Neutrophil (primary cell): Measurements from ENCODE around the gene PTGDS.

Experiments
- H3K27ac ChIP-seq: fragments of 200-600 bp; sonication (generic); 2 replicates; pipeline ENCODE4 v1.5.1; 2016; ENCODE audit warnings: mild to moderate bottlenecking, moderate library complexity
- H3K27me3 ChIP-seq: fragments of 200-600 bp; sonication (generic); 2 replicates; pipeline ENCODE4 v1.6.0; 2016; ENCODE audit warnings: mild to moderate bottlenecking
- H3K36me3 ChIP-seq: fragments of 200-600 bp; sonication (generic); 2 replicates; pipeline ENCODE4 v1.5.1; 2017
- H3K4me1 ChIP-seq, 2 experiments: fragments of 200-600 bp in 1 of 2; sonication (generic) in 1 of 2; 1 replicate in 1 of 2; 2 replicates in 1 of 2; pipeline versions ENCODE4 v1.5.1 to v1.6.1; 2013 to 2016; ENCODE audit warnings: low read depth in 1 of 2, low read length in 1 of 2, mild to moderate bottlenecking in 1 of 2, moderate library complexity in 1 of 2; ENCODE audit not compliant: control insufficient read depth in 1 of 2, insufficient read depth in 1 of 2
- H3K4me3 ChIP-seq, 2 experiments: fragments of 200-600 bp in 1 of 2; sonication (generic) in 1 of 2; 1 replicate in 1 of 2; 2 replicates in 1 of 2; pipeline ENCODE4 v1.5.1; 2013 to 2016; ENCODE audit warnings: low read depth in 1 of 2, low read length in 1 of 2, mild to moderate bottlenecking in 1 of 2, moderate library complexity in 1 of 2
- H3K9me3 ChIP-seq: fragments of 200-600 bp; sonication (generic); 2 replicates; pipeline ENCODE4 v1.5.1; 2016
- CTCF ChIP-seq: fragments of 200-600 bp; sonication (generic); IDR thresholded peaks from 2 replicates; pipeline ENCODE4 v1.5.1; 2016; ENCODE audit warnings: antibody characterized with exemption

The PTGDS gene

GRCh38 chr9:136955943-136956335 is 21.4 kb upstream of the PTGDS start:
- Histone ChIP-seq H3K27ac (no peak overlapping the region), H3K4me1 (no peaks in the 10 kb centered on the region), H3K36me3 (no peaks in the 10 kb centered on the region), H3K9me3 (no peaks in the 10 kb centered on the region), H3K27me3 (no peaks in the 10 kb centered on the region), H3K4me3 (no peak overlapping the region)
- TF ChIP-seq CTCF = no peak

GRCh38 chr9:136956604-136957003 is 20.7 kb upstream of the PTGDS start:
- no peaks in the 10 kb centered on the region for H3K4me1 ChIP-seq
- H3K4me3 ChIP-seq = no peak overlapping the region
- H3K27me3 ChIP-seq = no peaks in the 10 kb centered on the region
- no peak overlapping the region for H3K27ac ChIP-seq
- no peaks in the 10 kb centered on the region for H3K36me3 ChIP-seq
- no peaks in the 10 kb centered on the region for H3K9me3 ChIP-seq
- no peak for TF ChIP-seq CTCF

- Histone ChIP-seq H3K36me3 (no peaks in the 10 kb centered on the region), H3K4me1 (no peaks in the 10 kb centered on the region), H3K27me3 (no peaks in the 10 kb centered on the region), H3K4me3 (no peak overlapping the region), H3K27ac (no peak overlapping the region), H3K9me3 (no peaks in the 10 kb centered on the region)
- TF ChIP-seq CTCF = no peak
Observed at GRCh38 chr9:136957461-136957860, 19.8 kb upstream of the PTGDS start.

- no peaks in the 10 kb centered on the region for H3K9me3 ChIP-seq
- H3K27me3 ChIP-seq = no peaks in the 10 kb centered on the region
- no peak for TF ChIP-seq CTCF
- H3K4me3 ChIP-seq = no peak overlapping the region
- H3K36me3 ChIP-seq = no peaks in the 10 kb centered on the region
- no peaks in the 10 kb centered on the region for H3K4me1 ChIP-seq
- H3K27ac ChIP-seq = no peak overlapping the region
Observed at GRCh38 chr9:136957901-136958300, 19.4 kb upstream of the PTGDS start.

- no peaks in the 10 kb centered on the region for H3K9me3 ChIP-seq
- no peak for TF ChIP-seq CTCF
- H3K27me3 ChIP-seq = no peaks in the 10 kb centered on the region
- no peaks in the 10 kb centered on the region for H3K4me1 ChIP-seq
- H3K4me3 ChIP-seq = no peak overlapping the region
- no peaks in the 10 kb centered on the region for H3K36me3 ChIP-seq
- no peak overlapping the region for H3K27ac ChIP-seq
Observed at GRCh38 chr9:136958473-136958872, 18.8 kb upstream of the PTGDS start.
